HG02884 (cell line): ENCODE results near the gene DALRD3.
A peak's percentile ranks its signal among the peaks of the same experiment; 100 is the strongest.

Source experiments
- ATAC-seq: cut with Tn5 transposase; IDR thresholded peaks from one replicate; pipeline ENCODE4 v1.9.1; 2021; ENCODE audit warnings: mild to moderate bottlenecking, moderate library complexity; ENCODE audit not compliant: unreplicated experiment

DALRD3 gene

DNA sequence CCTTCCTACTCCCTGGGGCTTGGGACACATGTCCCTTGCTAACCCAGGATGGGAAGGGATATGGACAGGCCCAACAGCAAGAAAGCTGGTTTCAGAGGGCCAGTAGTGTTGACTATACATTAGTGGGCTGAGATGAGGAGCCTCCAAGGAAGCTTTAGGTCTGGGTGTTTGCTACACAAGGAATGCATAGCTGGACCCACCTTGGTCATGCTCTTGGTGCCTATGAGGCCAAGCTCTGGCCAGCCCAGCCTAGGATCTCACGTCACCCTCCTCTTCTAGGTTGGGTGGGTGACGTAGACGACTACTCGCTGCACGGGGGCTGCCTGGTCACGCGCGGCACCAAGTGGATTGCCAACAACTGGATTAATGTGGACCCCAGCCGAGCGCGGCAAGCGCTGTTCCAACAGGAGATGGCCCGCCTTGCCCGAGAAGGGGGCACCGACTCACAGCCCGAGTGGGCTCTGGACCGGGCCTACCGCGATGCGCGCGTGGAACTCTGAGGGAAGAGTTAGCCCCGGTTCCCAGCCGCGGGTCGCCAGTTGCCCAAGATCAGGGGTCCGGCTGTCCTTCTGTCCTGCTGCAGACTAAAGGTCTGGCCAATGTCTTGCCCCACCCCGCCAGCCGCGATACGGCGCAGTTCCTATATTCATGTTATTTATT is 11.8 kb downstream of the DALRD3 start:
- ATAC-seq, result no peak

DNA sequence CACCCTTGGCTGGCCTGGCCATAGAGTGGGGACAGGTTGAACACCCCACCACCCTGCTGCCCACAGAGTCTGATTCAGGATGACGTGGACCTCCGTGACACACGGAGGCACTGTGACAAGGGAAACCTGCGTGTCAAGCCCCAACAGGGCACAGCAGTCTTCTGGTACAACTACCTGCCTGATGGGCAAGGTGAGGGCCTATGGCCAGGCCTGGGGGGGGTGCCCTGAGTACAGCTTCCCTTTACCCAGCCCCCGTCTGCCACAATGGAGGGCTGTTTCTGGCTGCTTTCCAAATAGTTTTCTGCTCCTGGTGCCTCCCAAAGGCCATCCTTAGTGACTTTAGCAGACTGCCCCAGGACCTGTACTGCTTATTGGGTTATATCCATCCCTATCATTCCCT is 12.4 kb downstream of the DALRD3 start:
- no peak for ATAC-seq

DNA sequence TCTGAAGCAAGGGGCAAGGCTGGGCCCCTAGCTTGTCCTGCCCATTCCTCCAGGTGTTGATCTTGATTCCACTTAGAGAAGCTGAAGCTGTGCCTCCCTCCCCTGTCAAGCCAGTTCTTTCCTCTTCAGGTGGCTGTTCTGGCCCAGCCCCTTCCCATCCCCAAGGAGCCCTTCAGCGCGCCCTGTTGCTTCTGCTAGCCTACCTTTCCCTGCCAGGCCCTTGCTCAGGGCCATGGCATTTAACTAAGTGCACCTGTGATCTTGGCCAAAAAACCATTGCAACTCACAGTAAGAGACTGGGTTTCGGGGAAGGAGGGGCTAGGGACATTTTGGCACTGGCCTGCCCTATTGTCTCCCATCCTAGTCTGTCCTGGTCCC is 13.1 kb downstream of the DALRD3 start:
- ATAC-seq, result no peak

DNA sequence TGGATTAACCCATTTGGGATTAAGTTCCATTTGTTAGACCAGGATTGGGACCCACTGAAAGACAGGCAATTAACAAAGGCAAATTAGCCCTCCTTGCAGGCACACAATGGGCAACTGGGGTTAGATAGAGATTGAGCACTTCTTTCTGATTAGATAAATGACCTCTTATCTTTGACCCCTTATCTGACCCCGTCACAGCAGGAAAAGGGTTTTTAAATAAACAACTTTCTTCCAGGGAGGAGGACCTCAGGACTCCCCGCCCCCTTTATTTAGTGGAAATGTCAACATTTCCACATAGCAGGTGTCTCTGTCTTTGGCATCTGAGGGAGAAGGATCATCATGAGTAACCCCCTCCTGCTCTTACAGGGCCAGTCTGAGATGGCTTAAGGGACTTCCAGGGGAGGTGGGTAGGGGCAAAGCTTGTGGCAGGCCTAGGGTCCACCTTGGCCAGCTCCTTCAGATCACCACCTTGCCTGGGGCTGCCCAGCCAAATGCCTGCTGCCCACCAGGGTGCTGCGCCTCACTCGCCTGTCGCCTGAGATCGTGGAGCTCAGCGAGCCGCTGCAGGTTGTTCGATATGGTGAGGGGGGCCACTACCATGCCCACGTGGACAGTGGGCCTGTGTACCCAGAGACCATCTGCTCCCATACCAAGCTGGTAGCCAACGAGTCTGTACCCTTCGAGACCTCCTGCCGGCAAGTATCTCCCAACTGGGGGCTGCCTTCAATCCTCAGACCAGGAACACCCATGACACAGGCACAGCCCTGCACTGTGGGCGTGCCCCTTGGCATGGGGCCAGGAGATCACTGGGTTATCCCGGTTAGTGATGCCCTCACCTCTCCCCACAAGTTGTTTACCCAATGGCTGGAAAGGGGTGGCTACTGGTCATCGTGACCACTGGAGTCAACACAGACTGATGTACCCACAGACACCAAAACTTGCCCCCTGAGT is 13.8 kb downstream of the DALRD3 start:
- ATAC-seq, result no peak

DNA sequence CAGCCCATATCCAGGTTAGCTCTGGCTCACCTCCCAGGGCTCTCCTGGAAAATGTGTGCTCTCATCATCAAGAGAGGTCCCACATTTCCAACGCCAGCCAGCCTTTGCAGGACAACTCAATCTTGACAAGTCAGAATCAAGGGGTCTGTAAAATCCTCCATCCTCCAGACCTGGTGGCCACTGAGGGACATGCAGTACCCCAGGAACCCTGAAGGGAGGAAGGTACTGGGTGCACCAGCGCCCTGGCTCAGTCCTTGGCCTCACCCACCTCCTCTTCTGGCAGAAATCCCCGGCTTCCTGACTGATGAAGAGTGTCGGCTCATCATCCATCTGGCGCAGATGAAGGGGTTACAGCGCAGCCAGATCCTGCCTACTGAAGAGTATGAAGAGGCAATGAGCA is 17.2 kb downstream of the DALRD3 start:
- ATAC-seq, result no peak

DNA sequence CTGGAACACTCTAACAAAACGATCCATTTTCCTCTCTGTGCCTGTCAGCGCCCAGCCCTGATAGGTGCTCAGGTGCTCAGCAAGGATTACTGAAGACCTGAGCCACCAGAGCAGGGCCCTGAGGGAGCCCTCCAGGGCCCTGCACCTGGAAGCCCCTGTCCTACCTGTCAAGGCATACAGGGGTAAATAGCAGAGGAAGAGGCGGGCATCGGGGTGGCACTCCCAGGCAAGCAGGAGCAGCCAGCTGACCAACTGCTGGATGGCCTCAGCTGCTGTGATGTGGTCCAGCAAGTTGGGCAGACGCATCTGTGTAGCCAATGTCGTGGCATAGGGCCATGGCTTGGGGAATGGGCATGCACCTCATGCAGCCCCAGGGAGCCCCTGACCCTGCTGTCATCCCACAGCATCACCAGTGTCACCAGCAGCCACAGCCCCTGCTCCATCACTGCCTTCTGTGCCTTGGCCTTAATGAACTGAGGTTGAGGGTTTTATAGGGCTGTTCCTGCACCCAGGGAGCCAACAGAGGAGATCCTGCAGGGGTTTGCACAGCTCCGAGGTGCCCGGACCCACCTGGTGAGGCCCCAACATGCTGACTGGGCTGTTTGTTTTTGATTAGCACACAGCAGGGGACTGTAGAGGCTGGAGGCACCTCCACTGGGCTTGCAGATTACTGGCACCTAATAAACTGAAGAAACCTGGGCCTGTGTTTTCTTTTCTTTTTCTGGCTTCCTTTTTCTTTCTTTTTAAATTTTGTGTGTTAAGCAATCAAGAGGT is 19.1 kb downstream of the DALRD3 start:
- ATAC-seq, result no peak

DNA sequence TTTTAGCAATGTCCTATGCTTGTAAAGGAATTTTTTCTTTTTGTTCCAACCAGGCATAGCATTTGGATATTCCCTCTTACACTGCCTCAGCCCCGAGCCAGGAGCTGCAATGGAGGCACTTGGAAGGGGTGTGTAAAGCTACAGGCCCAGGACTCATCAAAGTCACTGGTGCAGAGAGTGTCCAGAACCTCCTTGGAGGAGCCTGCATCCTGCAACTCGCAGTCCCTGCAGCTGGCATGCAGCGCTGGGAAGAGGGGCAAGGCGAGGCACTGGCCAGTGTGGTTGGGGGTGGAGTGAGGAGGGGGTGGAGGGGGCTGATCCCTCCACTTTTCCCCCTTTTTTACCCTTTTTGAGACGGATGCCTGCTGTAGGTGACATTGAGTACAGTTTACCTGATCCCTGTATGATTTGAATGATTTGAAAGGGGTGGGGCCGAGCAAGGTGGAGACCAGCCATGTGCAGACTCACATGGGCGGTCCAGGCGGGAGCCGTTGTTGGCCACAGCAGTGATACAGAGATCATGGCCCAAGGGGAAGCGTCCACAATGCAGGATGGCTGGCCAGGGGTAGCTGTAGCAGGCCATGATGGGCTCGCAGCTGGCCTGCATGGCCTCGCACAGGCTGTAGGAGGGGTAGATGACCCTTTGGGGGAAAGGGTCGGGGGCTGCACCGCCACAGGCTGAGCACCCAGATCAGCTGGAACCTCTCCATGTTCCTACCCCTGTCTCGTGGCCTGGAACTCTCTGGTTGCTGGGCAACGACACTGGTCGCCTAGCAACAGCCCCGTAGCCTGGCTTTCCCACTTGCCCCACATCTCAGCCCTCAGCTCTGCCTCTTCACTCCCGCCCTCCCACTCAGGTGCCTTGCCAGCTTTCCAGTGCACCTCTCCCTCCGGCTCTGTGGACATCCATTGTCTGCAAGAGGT is 20.4 kb downstream of the DALRD3 start:
- ATAC-seq, result no peak

DNA sequence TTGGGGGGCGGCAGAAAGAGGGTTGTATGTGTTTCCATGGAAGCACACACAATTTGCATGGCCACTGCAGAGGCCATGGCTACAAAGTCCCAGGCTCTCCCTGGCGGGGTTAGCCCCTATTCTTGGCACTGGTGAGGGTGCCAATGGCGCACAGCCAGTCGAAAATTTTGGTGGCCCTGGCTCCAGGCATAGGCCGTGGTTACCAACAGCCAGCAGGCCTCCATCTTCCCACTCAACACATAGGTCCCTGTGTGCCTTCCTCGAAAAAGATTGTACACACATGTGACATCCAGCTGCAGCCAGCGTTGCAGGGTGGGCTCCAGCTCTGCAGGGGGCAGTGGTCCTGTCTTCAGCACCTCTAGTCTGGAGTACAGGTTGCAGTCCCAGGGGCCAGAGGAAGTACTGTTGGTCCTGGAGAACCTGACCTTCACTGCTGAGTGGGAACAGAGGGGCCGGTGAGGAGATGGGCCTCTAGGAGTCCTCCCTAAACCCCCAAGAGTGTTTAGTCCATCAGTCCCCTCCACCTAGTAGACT is 21.2 kb downstream of the DALRD3 start:
- ATAC-seq, result no peak

DNA sequence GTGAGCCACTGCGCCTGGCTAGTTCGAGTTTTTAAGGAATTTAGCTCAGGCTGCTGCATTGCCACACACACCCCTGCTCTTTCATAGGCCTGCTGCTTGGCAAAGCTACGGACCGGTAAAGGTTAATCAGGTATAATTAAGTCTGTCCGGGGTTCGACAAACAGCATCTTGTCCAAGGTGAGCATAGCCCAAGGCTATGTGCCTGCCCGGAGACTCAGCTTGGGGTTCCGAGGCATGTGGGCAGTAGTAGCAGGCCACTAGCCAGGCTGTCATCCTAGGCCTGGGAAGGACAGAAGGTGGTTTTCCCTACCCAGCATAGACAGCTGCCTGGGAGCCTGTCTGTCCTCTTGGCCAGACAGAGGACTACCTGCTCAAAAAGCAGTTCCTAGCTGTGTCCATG is 21.7 kb downstream of the DALRD3 start:
- no peak for ATAC-seq

DNA sequence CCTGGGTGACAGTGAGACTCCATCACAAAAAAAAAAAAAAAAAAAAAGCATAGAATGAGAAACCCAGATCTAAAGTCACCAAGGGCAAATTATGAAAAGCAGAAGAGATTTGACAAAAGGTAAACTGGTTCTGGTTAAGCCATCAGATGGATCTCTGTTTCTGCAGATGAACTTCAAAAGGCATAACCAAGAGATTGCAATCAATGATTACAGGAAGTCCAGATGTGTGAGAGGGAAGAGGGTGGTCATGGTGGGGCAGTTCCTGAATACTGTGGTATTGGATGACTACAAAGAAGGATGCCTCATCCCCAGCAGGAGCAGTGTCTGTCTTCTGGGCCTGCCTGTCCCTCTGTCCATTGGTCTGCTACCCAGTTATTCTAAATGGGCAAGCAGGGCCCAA is 24.5 kb downstream of the DALRD3 start:
- ATAC-seq, result no peak

DNA sequence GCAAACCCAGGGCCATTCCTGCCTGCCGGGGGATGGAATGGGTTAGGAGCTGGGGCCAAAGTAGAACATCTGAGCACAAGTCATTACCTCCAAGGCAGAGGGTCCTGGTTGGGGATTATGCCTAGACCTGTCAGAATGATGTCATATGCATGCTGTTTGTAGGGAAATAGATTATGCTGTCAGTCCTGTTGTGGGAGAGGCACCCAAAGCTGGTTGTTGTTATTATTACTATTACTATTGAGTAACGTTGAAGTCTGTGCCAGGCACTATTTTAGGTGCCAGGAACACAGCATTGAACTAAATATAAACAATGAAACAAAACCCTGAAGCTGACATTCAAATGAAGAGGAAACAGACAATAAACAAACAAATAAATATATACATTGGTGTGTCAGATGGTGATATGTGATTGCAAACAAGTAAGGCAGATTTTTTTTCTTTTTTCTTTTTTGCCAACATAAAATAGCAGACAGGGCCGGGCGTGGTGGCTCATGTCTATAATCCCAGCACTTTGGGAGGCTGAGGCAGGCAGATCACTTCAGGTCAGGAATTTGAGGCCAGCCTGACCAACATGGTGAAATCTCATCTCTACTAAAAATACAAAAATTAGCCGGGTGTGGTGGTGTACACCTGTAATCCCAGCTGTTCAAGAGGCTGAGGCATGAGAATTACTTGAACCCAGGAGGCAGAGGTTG is 26.4 kb downstream of the DALRD3 start:
- no peak for ATAC-seq

DNA sequence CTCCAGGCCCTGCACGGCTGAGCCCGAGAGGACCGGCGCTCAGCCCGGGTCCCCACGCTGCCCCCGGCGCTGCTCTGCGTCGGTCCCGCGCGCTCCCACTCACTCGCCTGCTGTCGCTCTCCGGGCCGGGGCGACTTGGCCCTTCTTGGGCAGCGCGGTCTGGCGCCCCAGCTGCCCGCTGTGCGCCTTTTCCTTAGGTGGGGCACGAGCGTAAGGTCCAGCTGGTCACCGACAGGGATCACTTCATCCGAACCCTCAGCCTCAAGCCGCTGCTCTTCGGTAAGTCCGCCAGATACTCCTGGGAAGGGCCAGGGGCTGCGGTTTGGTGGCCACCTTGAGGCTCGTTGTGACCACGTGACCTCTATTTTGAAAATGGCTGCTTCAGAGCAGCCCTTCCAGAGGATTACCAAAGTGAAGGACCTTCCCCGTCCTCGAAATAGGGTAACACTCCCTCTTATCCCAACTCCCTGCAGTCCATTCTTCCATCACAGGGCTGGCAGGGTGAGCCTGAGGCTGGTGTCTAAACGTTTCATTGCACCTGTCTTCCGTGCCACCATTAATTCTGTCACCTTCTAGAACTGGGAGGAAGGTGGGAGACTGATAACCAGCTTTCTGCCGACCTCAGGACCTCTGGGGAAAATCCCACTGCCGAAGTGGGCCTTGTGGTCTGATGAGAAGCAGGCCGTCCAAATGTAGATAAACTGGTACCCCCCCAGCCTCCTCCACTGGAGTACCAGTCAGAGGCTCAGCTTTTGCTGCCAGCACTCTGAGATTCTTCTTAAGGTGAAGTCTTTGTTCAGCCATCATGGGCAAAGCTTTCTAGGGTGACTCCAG is 27.5 kb downstream of the DALRD3 start:
- ATAC-seq, result no peak

DNA sequence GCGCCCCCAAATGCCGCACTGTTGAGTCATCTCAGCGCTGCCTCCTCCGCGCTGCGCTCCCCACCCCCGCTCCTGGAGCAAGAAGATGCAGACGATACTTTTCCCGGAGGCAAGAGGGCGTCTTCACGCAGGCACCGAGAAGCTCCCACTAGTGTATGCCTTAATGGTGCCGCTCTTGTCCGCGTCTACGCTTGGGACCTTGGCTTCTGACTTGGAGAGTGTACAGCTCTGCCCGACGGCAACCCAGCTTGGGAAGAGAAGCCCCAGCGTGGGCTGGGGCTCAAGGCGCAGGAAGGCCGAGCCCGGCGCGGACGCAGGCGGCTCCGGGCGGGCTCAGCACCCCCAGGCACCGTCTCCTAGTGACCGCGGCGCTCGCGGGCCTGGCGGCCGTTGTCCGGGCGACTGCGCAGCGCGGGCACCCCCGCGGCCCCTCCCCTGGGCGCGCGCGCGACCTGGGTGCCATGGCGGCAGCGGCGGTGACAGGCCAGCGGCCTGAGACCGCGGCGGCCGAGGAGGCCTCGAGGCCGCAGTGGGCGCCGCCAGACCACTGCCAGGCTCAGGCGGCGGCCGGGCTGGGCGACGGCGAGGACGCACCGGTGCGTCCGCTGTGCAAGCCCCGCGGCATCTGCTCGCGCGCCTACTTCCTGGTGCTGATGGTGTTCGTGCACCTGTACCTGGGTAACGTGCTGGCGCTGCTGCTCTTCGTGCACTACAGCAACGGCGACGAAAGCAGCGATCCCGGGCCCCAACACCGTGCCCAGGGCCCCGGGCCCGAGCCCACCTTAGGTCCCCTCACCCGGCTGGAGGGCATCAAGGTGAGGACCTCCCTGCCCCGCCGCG is 28.4 kb downstream of the DALRD3 start, which contains the start of gene P4HTM:
Gene P4HTM (plus strand): TSS at position 446 of the 840 bp plus-strand sequence. CDS start 16 bp downstream, at position 462.
- peak; percentile 47 for ATAC-seq

DNA sequence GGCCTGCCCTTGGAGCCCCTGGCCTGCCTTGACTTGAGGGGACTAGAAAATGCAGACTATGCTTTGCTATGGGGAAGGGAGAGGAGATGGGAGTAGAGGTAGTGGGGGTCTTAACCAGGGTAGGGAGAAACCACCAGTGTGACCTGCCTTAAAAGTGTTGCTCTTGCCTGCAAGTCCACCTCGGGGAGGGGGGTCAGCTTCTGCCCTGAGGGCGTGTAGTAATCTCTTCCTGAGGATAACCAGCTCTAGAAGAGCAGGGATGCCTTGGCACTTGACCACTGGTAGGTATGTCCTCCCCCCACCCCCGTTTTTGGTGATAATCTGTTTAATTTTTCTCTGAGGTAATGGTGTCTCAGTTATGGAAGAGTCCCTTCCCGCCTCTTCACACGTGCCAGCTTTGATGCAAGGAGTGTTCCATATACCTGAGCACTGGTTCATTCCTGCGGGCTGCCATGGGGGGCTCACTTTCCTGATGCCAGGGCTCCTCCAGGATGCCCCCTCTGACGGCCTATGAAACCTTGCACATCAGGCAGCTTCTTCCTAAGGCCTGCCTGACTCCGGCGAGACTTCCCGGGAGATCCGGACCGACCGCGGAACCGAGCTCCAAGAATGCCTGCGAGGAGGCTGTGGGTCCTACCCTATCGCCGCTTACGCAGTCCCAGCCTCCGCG is 29.1 kb downstream of the DALRD3 start:
- ATAC-seq, result no peak

DNA sequence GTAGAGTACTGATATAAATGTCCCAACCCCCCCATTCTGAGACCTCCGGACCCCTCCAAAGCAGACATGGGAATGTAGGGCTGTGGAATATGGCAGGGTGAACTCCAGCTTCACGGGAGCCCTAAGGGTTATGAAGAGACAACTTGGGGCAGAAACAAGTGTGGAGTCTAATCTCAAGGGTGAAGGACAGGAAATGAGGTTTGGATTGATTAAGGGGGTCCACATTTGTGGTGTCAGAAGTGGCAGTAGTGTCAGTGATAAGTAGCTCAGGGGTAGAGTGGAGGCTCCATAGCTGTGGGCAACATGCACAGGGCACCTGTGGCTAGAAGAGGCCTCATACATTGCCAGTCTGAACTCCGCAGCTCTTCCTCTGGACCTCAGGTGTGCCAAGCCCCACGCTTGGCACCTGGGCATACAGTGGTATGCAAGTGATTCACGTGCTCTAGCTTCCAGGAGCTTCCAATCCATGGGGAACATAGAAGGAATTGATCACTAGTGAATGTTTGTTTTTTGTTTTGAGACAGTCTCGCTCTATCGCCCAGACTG is 32.5 kb downstream of the DALRD3 start:
- no peak for ATAC-seq

DNA sequence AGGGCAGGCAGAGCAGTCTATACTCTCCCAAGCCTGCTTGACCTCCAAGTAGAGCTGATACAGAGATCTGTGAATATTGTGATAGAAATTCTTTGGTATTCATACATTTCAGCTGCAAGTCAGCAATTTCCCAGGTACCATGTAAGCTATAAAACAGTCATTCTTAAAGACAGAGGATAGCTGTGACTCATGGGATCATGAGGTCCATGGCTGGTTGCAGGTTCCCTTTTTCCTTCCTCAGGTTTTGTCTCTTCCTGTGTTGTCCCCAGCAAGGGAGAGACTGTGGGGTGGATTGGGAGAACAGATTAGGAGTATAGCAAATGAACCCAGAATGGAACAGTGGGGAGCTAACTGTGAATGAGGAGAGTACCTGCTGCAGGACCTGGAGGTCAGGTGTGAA is 33.7 kb downstream of the DALRD3 start:
- ATAC-seq, result no peak

DNA sequence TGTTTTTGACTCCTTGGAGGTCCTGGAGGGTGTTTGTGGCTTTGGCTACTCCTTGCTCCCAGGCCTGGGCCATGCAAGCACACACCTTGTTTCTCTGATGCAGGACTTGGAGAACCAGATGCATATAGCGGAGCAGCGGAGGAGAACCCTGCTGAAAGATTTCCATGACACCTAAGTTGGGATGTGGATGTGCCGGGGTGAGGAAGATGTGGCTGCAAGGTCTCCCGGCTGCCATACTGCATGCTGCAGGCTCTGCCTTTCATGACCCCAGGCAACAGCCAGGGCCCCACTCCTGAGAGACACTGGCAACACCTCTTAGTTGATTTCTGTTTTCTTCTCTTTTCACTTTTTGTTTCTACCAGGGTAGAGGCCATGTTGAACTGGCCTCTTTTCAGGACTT is 35.3 kb downstream of the DALRD3 start:
- ATAC-seq, result no peak
